ENCODE measurements around the gene CES1.

DNA sequence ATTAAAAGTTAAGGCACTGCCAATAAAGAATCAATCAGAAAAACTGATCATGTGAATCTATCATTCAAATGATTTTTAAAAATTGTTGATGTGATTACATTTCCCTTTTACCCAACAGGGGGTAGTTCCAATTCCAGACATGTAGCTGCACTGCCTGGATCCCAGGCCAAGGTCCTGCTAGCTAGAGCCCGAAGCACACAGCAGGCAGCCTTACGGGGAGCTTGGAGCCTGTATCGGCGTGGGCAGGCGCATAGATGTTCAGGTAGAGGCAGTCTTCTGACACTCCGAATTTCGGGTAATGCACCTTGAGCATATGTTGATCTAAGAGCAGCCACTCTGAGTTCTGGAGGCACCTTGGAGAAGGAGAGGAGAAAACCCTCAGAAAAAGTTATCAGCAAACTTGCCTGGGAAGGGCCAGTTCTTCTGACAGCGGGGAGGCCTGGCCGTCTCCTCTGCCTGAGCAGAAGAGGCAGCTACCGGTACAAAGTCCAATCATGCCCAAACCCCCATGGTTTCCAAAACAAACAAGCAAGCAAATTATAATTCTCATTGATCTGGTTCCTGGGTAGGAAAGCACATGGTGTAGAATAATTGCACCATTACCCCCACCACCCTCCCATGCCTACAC lies 38.6 kb upstream of the CES1 start:
- TF ChIP-seq RFX5 (IDR thresholded peaks at IDR 0.05; ENCODE audit: borderline replicate concordance, low read depth, low read length) (no peak), CBX5 (IDR thresholded peaks at IDR 0.05; ENCODE audit: low read depth, low read length) (no peak)
- TF ChIP-seq, protein P1, sequence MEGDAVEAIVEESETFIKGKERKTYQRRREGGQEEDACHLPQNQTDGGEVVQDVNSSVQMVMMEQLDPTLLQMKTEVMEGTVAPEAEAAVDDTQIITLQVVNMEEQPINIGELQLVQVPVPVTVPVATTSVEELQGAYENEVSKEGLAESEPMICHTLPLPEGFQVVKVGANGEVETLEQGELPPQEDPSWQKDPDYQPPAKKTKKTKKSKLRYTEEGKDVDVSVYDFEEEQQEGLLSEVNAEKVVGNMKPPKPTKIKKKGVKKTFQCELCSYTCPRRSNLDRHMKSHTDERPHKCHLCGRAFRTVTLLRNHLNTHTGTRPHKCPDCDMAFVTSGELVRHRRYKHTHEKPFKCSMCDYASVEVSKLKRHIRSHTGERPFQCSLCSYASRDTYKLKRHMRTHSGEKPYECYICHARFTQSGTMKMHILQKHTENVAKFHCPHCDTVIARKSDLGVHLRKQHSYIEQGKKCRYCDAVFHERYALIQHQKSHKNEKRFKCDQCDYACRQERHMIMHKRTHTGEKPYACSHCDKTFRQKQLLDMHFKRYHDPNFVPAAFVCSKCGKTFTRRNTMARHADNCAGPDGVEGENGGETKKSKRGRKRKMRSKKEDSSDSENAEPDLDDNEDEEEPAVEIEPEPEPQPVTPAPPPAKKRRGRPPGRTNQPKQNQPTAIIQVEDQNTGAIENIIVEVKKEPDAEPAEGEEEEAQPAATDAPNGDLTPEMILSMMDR (IDR thresholded peaks at IDR 0.05; ENCODE audit: control extremely low read depth in 1 of 3, insufficient read depth in 1 of 3, low read depth in 1 of 3, low read length in 3 of 3): no peak

All from H1 (cell line).